IgD-negative memory B cell (primary cell): ENCODE data around the gene ALDH8A1. TPM values are rescaled to one million over a fixed set of nuclear protein-coding genes. Genes with fewer than 3 reads are reported as not detected.

ENCODE experiments used
- H3K27ac Mint-ChIP-seq, 3 donors: one replicate each; pipeline ENCODE4 v1.8.0; 2020 to 2022; ENCODE audit warnings: mild to moderate bottlenecking in 3 of 3, mixed read lengths in 3 of 3, moderate library complexity in 1 of 3
- H3K27me3 Mint-ChIP-seq: one replicate; pipeline ENCODE4 v1.8.0; 2021; ENCODE audit warnings: mixed read lengths
- H3K36me3 Mint-ChIP-seq: one replicate; pipeline ENCODE4 v1.8.0; 2020; ENCODE audit warnings: mild to moderate bottlenecking, mixed read lengths
- H3K4me1 Mint-ChIP-seq, 3 donors: one replicate each; pipeline ENCODE4 v1.8.0; 2020 to 2022; ENCODE audit warnings: mixed read lengths in 3 of 3, mild to moderate bottlenecking in 1 of 3
- H3K4me3 Mint-ChIP-seq, 4 donors: one replicate each; pipeline ENCODE4 v1.8.0; 2020 to 2022; ENCODE audit warnings: mild to moderate bottlenecking in 4 of 4, mixed read lengths in 4 of 4, moderate library complexity in 3 of 4
- H3K9me3 Mint-ChIP-seq, 3 donors: one replicate each; pipeline ENCODE4 v1.8.0; 2020 to 2021; ENCODE audit warnings: mixed read lengths in 3 of 3, mild to moderate bottlenecking in 1 of 3
- polyA plus RNA-seq: library from polyadenylated mRNA; unstranded; fragments of 300-500 nt; fragmentation: Illumina TruSeq; gene quantifications from one replicate; pipeline ENCODE4 v1.2.3, GENCODE V29; 2021

ALDH8A1 gene
- polyA plus RNA-seq, 1 donor from 2014 or later = not detected

- no peak overlapping the region for H3K27ac Mint-ChIP-seq
- peaks cover 0 to 1% (median 0%) of the 10 kb centered on the region in 3 donors for H3K4me1 Mint-ChIP-seq
- H3K36me3 Mint-ChIP-seq = peaks cover 1% of the 10 kb centered on the region
- peaks cover 7% of the 10 kb centered on the region for H3K27me3 Mint-ChIP-seq
- no peak overlapping the region for H3K4me3 Mint-ChIP-seq
- H3K9me3 Mint-ChIP-seq = no peaks in the 10 kb centered on the region
Measured at GRCh38 chr6:134882426-134883038, 67.4 kb downstream of the ALDH8A1 start.

GRCh38 chr6:134880487-134881190 is 69.3 kb downstream of the ALDH8A1 start:
- H3K4me1 Mint-ChIP-seq = peaks cover 0 to 1% (median 0%) of the 10 kb centered on the region in 3 donors
- no peak overlapping the region for H3K4me3 Mint-ChIP-seq
- H3K36me3 Mint-ChIP-seq = peaks cover 1% of the 10 kb centered on the region
- H3K27me3 Mint-ChIP-seq = peaks cover 7% of the 10 kb centered on the region
- H3K27ac Mint-ChIP-seq = no peak overlapping the region
- H3K9me3 Mint-ChIP-seq = peaks cover 0 to 2% (median 0%) of the 10 kb centered on the region in 3 donors

- H3K9me3 Mint-ChIP-seq = peaks cover 0 to 9% (median 0%) of the 10 kb centered on the region in 3 donors
- no peak overlapping the region for H3K27ac Mint-ChIP-seq
- H3K36me3 Mint-ChIP-seq = peaks cover 1% of the 10 kb centered on the region
- H3K4me1 Mint-ChIP-seq = peaks cover 3 to 12% (median 6%) of the 10 kb centered on the region in 3 donors
- H3K4me3 Mint-ChIP-seq = no peak overlapping the region
- H3K27me3 Mint-ChIP-seq = peaks cover 1% of the 10 kb centered on the region
Measured at GRCh38 chr6:134878136-134878535, 71.8 kb downstream of the ALDH8A1 start.

- peaks cover 0 to 9% (median 0%) of the 10 kb centered on the region in 3 donors for H3K9me3 Mint-ChIP-seq
- H3K36me3 Mint-ChIP-seq = peaks cover 1% of the 10 kb centered on the region
- peaks cover 1% of the 10 kb centered on the region for H3K27me3 Mint-ChIP-seq
- H3K4me1 Mint-ChIP-seq = peaks cover 13 to 22% (median 15%) of the 10 kb centered on the region in 3 donors
- H3K4me3 Mint-ChIP-seq = no peak overlapping the region
- no peak overlapping the region for H3K27ac Mint-ChIP-seq
Measured at GRCh38 chr6:134875367-134875766, 74.5 kb downstream of the ALDH8A1 start.

- peaks cover 1% of the 10 kb centered on the region for H3K27me3 Mint-ChIP-seq
- H3K27ac Mint-ChIP-seq = no peak overlapping the region
- H3K4me3 Mint-ChIP-seq = peak overlapping the region in 3 of 4 donors; percentile 59 to 87 (median 86)
- no peaks in the 10 kb centered on the region for H3K36me3 Mint-ChIP-seq
- peaks cover 0 to 9% (median 0%) of the 10 kb centered on the region in 3 donors for H3K9me3 Mint-ChIP-seq
- peaks cover 15 to 22% (median 16%) of the 10 kb centered on the region in 3 donors for H3K4me1 Mint-ChIP-seq
Measured at GRCh38 chr6:134873500-134874388, 76.2 kb downstream of the ALDH8A1 start.

GRCh38 chr6:134870677-134871498 is 79.0 kb downstream of the ALDH8A1 start:
- H3K4me1 Mint-ChIP-seq = peaks cover 15 to 22% (median 16%) of the 10 kb centered on the region in 3 donors
- H3K4me3 Mint-ChIP-seq = peak overlapping the region in 3 of 4 donors; percentile 22 to 79 (median 61)
- H3K27ac Mint-ChIP-seq = peak overlapping the region in 2 of 3 donors; percentile 29 to 55
- H3K27me3 Mint-ChIP-seq = peaks cover 1% of the 10 kb centered on the region
- H3K36me3 Mint-ChIP-seq = no peaks in the 10 kb centered on the region
- H3K9me3 Mint-ChIP-seq = peaks cover 0 to 9% (median 0%) of the 10 kb centered on the region in 3 donors

- no peak overlapping the region for H3K27ac Mint-ChIP-seq
- peaks cover 15 to 18% (median 16%) of the 10 kb centered on the region in 3 donors for H3K4me1 Mint-ChIP-seq
- no peaks in the 10 kb centered on the region for H3K9me3 Mint-ChIP-seq
- no peak overlapping the region for H3K4me3 Mint-ChIP-seq
- H3K27me3 Mint-ChIP-seq = peaks cover 1% of the 10 kb centered on the region
- no peaks in the 10 kb centered on the region for H3K36me3 Mint-ChIP-seq
Measured at GRCh38 chr6:134868812-134869211, 81.1 kb downstream of the ALDH8A1 start.

Other genes with a start within 250 kb of the ALDH8A1 start
- 38.0 TPM for gene HBS1L, start 104.7 kb upstream of the ALDH8A1 start, polyA plus RNA-seq
- not detected for gene MYB, start 231.2 kb upstream of the ALDH8A1 start, polyA plus RNA-seq